ENCODE data around the gene SMIM28.
"Not testable (repeated sequence)": the region's sequence is repeated elsewhere in the genome, so short reads cannot be mapped to it uniquely, and the experiment has no call there.

SMIM28 gene

GRCh38 chr6:138406443-138406842, 28.7 kb downstream of the SMIM28 start:
- peak in 1 of 2 experiments; percentile 39 for DNase-seq

GRCh38 chr6:138410048-138410735, 32.5 kb downstream of the SMIM28 start:
- no peak for DNase-seq

DNA sequence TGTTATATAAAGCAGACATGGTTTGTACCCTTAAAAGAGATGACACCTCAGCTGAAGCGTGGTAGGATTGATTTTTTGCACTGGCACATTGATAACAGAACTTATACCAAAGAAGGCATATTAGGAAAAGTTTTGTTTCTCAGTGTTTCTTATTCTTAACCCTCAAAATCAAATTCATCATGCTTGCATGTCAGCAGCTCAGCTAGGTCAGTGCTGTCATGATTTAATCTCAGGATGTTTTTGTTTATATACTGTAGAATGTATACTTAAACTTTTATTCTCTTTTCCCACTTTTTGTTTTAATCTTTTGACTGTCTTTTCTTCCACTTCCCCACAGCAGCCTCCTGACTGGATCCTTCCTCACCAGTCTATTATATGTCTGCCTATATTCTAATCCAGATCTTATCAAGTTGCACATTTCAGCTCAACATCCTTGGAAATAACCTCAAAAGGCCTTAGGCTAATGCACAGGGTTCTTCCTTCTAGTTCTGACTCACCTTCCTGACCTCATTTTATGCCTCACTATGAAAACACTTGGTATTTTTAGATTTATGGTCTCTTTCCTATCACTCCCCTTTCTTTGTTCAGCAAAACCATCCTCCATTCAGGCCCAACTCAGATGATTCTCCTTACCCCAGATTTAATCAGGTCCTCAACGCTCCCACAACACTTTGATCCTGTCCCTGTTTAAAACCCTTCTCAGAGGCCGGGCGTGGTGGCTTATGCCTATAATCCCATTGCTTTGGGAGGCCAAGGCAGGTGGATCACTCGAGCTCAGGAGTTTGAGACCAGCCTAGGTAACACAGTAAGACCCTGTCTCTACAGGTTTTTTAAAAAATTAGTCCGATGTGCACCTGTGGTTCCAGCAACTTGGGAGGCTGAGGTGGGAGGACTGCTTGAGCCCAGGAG, 33.5 kb downstream of the SMIM28 start:
- DNase-seq = no peak

DNA sequence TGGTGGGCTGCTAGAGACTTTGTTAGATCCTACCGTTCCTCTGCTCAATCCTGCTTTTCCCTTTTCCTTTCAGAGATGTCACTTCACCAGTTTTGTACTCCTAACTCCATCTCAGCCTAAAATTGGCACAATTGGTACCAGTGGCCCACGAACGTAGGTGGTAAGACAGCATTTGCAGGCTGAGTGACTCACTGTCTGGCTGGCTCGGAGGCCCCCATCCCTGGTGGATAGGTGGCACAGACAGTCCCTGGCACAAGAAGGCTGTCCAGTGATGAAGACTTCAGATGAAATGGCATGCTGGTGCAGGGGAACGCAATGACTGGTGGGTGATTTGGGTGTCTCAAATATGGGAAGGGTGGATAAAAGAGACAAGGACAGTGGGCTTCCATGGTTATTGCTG, 37.4 kb downstream of the SMIM28 start:
- no peak for DNase-seq

- no peak for DNase-seq
Observed at GRCh38 chr6:138416206-138416605, 38.5 kb downstream of the SMIM28 start.

DNA sequence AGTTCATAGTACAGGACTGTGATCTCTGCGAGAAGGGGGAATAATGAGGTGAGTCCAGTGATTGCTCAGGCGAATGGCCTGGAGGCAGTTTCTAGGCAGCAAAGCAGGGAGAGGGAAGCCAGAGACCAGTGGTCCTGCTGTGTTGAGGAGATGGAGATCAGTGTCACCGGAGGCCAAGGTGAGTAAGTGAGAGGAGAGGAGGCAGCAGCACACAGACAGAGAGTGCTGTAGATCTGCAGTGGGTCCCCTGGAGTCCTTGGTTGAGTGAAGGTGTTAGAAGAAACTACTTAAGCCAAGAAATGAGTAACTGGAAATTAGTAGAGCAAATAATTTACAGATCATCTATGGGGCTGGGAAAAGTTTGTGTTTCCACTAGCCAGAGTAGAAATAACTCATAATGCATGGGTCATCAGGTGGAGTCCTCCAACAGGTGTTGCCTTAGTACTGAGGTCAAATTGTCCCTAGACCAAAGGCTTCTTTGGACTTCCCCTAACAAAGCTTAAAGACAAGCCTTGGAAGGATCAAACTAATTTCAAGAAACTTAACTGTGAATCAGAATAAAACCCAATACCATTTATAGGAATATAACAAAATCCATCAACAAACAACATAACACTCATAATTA, 39.9 kb downstream of the SMIM28 start:
- no peak for DNase-seq

- DNase-seq = no peak
Observed at GRCh38 chr6:138418118-138418742, 40.5 kb downstream of the SMIM28 start.

- DNase-seq = no peak
Observed at GRCh38 chr6:138419766-138420165, 42.1 kb downstream of the SMIM28 start.

- no peak for DNase-seq
Observed at GRCh38 chr6:138420356-138420755, 42.7 kb downstream of the SMIM28 start.

- no peak for DNase-seq
Observed at GRCh38 chr6:138421089-138421488, 43.4 kb downstream of the SMIM28 start.

GRCh38 chr6:138421608-138422007, 43.9 kb downstream of the SMIM28 start:
- DNase-seq = no peak

GRCh38 chr6:138422861-138423260, 45.2 kb downstream of the SMIM28 start:
- DNase-seq = no peak

DNA sequence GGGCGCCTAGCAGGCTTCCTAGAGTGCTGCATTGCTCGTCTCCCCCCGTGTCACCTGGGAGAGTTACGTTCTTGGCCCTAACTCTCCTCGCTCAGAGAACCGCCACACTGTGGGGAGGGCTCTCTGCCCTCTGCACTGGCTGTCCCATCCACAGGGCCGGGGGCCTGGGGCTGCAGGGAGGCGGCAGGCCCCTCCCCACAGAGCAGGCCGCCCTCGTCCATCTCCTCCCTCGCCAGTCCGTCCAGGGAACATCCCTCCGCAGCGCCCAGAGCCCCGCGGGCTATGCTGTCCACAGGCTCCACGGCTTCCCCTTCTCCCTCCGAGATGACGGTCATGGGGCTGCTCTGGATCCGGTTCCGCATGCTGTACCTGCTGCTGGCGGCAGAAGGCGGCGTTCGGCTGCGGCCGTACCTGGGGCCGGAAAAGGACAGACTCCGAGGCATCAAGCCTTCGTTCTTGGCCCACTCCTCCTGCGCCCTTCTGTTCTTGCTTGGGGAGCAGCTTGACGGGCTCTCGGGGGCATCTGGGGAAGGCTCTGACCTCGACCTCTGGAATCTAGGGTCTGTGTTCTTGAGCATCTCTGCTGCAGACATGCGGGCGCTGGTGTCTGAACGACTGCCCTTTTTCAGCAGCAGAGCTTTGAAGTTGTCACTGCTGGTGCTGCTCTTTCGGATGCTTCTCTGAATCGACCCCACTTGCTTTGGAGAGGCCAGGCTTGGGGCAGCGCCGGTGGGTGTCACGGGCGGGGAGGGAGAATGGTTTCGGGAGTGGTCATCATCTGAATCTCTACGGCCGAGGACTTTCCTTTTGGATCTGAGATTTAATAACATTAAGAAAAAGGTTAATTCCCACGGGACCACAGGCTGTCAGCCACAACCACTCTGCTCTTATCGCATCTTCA, 46.5 kb downstream of the SMIM28 start:
- DNase-seq = no peak

DNA sequence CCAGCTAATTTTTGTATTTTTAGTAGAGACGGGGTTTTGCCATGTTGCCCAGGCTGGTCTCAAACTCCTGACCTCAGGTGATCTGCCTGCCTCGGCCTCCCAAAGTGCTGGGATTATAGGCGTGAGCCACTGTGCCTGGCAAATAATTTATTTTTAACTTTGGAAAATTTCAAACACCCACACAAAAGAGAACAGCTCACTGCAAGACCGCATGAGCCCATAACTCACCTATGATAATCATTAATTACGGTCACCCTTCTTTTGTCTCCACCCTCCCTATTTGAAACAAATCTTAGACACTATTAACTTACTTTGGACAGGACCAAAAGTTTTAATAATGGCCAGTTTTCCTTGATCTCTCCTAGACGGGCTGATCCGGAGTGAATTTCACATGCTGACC, 47.6 kb downstream of the SMIM28 start:
- DNase-seq = not testable (repeated sequence)

DNA sequence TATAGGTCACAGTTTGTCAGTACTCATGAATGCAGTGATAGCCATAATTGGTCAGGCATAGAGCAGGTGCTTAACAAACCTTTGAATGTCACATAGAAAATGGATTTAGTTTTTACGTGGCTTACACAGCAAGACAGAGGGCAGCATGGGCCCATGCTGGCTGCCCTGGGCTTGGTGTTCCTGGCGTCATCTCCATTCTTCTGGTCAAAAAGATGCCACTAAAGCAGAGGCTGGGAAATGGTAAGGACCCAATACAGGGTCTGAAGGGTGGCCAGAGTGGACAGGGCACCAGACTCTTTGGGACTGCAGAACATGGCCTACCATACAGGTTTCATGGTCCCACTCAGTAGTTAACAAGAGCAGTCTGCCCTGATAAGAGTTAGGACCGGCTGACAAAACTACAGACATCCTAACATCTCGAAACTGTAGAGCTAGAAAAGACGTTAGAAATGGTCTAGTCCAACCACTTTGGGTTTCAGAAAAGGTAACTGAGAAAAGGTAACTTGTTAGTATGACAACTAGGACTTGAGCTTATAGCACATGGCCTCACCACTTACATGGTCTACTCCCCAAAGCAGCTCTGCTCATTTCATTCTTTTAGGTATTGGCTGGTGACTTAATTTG, 48.9 kb downstream of the SMIM28 start:
- DNase-seq = no peak

GRCh38 chr6:138427701-138428100, 50.0 kb downstream of the SMIM28 start:
- no peak for DNase-seq

DNA sequence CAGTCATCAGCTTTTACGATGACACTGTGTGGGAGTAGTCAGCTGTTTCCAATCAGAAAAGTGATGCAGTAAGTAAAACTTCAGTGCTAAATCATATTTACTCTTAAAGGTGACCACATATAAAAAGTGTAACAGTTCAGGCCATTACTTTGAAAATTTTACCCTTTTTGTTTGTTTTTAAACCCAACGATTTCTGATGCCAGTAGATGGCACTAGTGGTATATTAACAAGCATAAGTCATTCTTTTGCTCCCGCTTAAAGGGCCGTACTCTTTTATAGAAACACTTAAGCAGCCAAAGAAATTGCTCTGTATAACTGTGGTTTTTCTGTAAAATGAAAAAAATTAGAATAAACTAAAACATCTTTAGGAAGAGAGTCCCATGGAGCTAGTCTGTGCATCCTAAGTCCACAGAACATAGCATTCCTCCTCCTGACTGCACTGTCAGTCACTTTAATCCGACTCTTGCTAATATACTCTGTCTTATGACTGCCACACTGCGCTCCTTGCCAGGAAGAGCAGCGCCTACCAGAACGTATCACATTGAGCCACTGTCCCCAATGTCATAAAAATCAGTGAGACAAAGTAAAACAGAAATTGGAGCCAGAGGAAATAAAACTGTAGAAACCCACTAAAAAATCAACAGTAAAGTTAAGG, 51.4 kb downstream of the SMIM28 start:
- DNase-seq = no peak

- DNase-seq = no peak
Observed at GRCh38 chr6:138429761-138430160, 52.1 kb downstream of the SMIM28 start.

- no peak for DNase-seq
Observed at GRCh38 chr6:138430361-138431145, 52.8 kb downstream of the SMIM28 start.

Measured in NCI-H187 (cell line).